Dermis microvascular lymphatic vessel endothelial cell (primary cell): ENCODE results near the gene GNG11. TPM values are rescaled to one million over a fixed set of nuclear protein-coding genes. Genes with fewer than 3 reads are reported as not detected.
A peak's percentile ranks its signal among the peaks of the same experiment; 100 is the strongest.

Source experiments
- DNase-seq, 2 donors: peaks; one replicate each; pipeline versions ENCODE4 v3.0.0 to v3.0.0-alpha.2; 2010; ENCODE audit warnings: low read depth in 2 of 2
- total RNA-seq: library from RNA; depleted of rRNA; stranded (reverse); fragments of >200 nt; gene quantifications from 2 replicates; pipeline ENCODE4 v1.2.1, GENCODE V29; 2014

The GNG11 gene
- total RNA-seq, 1 donor from 2014 or later: 326 TPM

GRCh38 chr7:93945756-93946535 lies 24.4 kb downstream of the GNG11 start:
- peak in 1 of 2 donors; percentile 66 for DNase-seq

- no peak for DNase-seq
Observed at GRCh38 chr7:93948106-93948505, 26.6 kb downstream of the GNG11 start.

DNA sequence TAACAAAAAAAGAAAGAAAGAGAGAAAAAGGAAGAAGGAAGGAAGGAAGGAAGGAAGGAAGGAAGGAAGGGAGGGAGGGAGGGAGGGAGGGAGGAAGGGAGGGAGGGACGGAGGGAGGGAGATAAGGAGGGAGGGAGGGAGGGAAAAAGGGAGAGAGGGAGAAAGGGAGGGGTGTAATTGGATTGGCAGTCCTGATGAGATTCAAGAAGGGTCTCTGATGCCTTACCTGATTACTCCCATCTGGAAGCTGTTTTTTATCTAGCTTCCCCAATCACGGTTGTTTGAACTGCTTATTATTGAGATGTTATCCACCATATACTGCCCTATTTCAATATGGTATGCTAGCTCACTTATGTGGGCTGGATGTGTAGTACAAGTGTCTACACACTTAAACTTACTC lies 27.3 kb downstream of the GNG11 start:
- no peak for DNase-seq

GRCh38 chr7:93949423-93949822 lies 27.9 kb downstream of the GNG11 start:
- peak in 1 of 2 donors; percentile 88 for DNase-seq

- DNase-seq: no peak
Observed at GRCh38 chr7:93955304-93955703, 33.8 kb downstream of the GNG11 start.

- no peak for DNase-seq
Observed at GRCh38 chr7:93957767-93958166, 36.2 kb downstream of the GNG11 start.

- peak; percentile 71 to 92 for DNase-seq
Observed at GRCh38 chr7:93958216-93958615, 36.7 kb downstream of the GNG11 start.

- peak in 1 of 2 donors; percentile 66 for DNase-seq
Observed at GRCh38 chr7:93958651-93959050, 37.1 kb downstream of the GNG11 start.

DNA sequence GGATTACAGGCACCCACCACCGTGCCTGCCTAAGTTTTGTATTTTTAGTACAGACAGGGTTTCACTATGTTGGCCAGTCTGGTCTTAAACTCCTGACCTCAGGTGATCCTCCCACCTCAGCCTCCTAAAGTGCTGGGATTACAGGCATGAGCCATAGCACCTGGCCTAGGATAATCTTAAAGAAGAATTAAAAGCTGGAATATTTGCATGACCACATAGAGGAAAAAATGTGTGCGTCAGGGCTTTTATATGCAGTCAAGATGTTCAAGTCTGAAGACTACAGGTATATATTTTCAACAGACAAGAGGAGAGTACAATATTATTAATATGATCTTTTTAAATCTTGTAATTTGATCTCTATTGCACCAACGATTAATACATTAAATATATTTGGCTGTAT lies 39.5 kb downstream of the GNG11 start:
- DNase-seq: no peak

DNA sequence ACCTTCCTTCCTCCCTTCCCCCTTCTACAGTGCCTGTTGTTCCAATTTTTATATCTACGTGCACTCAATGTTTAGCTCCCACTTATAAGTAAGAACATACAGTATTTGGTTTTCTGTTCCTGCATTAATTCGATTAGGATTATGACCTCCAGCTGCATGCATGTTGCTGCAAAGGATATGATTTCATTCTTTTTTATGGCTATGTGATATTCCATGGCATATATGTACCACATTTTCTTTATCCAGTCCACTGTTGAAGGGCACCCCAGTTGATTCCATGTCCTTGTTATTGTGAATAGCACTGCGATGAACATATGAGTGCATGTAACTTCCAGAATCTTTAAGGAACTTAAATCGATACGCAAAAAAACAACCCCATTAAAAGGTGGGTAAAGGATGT lies 42.7 kb downstream of the GNG11 start:
- DNase-seq: no peak

DNA sequence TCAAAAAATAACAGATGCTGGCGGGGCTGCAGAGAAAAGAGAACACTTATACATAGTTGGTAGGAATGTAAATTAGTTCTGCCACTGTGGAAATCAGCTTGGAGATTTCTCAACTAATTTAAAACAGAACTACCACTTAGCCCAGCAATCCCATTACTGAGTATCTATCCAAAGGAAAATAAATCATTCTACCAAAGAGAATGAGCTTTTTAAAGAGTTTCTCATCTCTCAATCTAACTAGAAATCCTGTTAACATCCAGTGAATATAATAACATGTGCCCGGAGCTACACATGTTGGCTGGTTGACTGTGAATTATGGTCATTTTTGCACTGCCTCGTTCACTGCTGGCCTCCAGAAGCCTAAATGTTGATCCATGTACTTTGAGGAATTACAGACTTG lies 43.3 kb downstream of the GNG11 start:
- DNase-seq: no peak

DNA sequence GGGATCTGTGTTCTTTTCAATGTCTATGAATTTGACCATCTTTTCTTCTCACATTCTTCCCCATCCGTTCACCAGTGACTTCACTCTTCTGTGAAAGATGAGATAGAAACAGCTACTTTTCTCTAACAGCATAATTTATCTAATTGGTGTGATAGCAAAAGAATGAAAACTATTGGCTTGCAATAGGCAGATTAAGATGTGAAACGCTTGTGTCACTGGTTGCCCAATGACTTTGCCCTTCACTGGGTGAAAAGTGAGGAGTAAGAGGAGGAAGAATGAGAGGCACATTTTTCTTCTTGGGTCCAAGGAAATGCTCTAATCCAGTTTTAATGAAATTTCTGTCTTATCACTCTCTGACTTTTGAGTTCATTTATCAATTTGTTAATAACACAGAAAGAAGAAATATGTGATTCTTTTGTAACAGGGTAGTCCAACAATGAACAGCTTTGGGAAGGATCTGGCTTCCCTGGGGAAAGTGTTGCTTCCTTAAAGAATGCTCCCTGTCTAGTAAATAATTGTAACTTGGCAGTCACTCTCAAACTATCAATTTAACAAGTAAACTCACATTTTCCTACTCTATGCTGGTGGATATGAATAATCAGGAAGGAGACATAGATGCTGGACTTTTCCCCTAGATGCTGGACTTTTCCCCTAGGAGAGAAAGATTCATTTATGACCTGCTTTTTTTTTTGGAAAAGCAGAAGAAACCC lies 47.5 kb downstream of the GNG11 start:
- peak in 1 of 2 donors; percentile 20 for DNase-seq

GRCh38 chr7:93972029-93972725 lies 50.6 kb downstream of the GNG11 start:
- no peak for DNase-seq

DNA sequence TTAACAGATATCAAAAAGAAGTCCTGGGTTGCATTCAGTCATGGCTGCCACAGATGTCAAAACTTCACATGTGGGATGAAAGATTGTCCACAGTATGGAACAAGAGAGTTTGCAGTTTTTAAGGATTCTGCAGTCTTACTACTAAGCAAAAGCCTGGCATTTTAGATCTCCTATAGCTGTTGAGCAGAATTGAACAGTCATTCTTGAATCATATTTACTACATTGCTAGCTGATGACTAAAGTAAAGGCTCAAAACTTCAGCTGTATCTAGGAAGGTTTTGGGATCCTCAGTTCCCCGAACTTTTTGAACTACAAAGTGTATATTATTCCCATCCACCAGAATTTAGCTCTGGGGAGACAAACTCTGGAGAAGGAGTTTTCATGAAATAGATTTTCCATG lies 51.6 kb downstream of the GNG11 start:
- DNase-seq: no peak

DNA sequence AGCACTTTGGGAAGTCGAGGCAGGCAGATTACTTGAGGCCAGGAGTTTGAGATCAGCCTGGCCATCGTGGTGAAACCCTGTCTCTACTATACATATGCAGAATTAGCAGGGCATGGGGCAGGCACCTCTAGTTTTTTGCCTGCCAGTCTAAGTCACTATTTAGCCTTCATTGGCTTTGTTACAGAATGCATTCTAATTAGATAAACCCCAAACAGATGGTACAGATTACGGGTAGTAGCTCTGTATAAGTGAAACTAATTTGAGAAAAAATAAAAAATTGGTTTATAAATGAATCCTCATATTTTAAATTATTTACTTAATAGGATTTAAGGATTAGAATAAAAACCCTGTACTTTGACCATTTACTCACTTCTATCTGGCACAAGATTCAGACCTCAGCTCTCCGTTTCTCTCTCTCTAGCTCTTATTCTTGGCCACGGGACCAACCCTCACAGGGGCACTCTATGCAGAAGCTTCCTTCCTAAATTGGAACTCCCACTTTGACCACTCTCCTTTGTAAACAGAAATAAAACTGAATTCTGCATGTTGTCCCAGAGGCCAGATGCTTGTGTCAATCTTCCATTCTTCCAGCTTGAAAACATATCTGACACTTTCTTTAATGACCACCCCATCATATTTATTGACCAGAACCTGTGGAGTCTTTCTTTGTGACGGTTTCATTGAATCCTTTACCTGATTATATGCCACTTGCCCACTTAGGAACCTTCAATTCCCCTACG lies 55.8 kb downstream of the GNG11 start:
- DNase-seq: no peak

Other genes with a start within 250 kb of the GNG11 start
- 60.8 and 290 TPM in 2 replicates for gene TFPI2, start 31.0 kb upstream of the GNG11 start, total RNA-seq
- not detected in 2 replicates for gene GNGT1, start 15.2 kb upstream of the GNG11 start, total RNA-seq
- 24.9 and 33.1 TPM in 2 replicates for gene BET1, start 82.6 kb downstream of the GNG11 start, total RNA-seq